A673 (cell line): ENCODE results near the gene FGFR2.

ENCODE experiments used
- CTCF ChIP-seq: fragments of 300-800, 200-600 bp; sonication (generic); conservative IDR thresholded peaks from 2 replicates; pipeline ENCODE4 v1.5.1; 2017; ENCODE audit warnings: low read depth, mild to moderate bottlenecking, antibody characterized with exemption, low read length, moderate library complexity, mixed read lengths
- EZH2 ChIP-seq: fragments of 200-600 bp; sonication (generic); IDR thresholded peaks from 2 replicates; pipeline ENCODE4 v1.6.1; 2017; ENCODE audit warnings: borderline replicate concordance, low read depth, mild to moderate bottlenecking, mixed read lengths, antibody characterized with exemption, low read length; ENCODE audit not compliant: poor library complexity, severe bottlenecking

DNA sequence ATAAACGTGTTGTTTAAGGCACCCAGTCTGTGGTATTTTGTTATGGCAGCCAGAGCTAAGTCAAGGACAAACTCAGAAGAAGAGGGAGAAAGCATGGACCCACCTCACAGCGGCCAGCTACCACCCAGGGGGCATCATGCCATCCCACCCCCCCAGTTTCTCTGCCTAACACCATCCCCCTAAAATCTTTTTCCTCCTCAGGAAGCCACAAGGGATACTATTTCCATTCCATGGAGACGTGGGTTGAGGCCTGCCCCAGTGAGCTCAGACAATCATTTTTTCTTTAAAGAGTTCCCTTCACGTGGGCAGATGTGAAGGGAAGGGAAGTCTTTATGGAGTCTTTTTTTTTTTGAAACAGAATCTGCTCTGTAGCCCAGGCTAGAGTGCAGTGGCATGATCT lies 131.8 kb downstream of the FGFR2 start:
- no peak for TF ChIP-seq CTCF
- TF ChIP-seq EZH2, result no peak
